ENCODE data around the gene SCCPDH.

GRCh38 chr1:246781212-246781611 is 57.0 kb downstream of the SCCPDH start:
- TF ChIP-seq CTCF (conservative IDR thresholded peaks at IDR 0.05 in 1 of 2, IDR thresholded peaks at IDR 0.05 in 1 of 2; ENCODE audit: low read depth in 1 of 2, low read length in 2 of 2) (no peak), EZH2 (IDR thresholded peaks at IDR 0.05; ENCODE audit: low read length, missing control alignments) (no peak)

All from fibroblast of lung (primary cell).